NCI-H1930 (cell line): ENCODE measurements around the gene ACE.

Experiments used
- DNase-seq, 2 experiments: peaks; one replicate each; lab custom pipeline; 2025; lab: John Stamatoyannopoulos, UW

Gene ACE

DNA sequence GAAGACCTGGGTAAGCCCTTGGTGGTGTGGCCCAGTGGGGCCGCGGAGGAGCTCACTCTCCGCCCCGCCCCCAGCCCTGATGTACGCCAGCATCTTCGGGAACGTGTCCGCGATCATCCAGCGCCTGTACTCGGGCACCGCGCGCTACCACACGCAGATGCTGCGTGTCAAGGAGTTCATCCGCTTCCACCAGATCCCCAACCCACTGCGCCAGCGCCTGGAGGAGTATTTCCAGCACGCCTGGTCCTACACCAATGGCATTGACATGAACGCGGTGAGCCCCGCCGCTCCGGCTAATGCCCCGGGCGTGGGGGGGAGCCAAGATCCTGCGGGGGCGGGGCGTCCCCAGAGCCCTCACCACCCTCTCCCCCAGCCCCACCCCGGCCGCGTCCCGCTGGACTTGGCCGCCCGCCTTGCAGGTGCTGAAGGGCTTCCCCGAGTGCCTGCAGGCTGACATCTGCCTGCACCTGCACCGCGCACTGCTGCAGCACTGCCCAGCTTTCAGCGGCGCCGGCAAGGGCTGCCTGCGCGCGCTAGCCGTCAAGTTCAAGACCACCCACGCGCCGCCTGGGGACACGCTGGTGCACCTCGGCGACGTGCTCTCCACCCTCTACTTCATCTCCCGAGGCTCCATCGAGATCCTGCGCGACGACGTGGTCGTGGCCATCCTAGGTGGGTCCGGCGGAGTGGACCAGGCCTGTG is 61.3 kb downstream of the ACE start:
- no peak for DNase-seq

DNA sequence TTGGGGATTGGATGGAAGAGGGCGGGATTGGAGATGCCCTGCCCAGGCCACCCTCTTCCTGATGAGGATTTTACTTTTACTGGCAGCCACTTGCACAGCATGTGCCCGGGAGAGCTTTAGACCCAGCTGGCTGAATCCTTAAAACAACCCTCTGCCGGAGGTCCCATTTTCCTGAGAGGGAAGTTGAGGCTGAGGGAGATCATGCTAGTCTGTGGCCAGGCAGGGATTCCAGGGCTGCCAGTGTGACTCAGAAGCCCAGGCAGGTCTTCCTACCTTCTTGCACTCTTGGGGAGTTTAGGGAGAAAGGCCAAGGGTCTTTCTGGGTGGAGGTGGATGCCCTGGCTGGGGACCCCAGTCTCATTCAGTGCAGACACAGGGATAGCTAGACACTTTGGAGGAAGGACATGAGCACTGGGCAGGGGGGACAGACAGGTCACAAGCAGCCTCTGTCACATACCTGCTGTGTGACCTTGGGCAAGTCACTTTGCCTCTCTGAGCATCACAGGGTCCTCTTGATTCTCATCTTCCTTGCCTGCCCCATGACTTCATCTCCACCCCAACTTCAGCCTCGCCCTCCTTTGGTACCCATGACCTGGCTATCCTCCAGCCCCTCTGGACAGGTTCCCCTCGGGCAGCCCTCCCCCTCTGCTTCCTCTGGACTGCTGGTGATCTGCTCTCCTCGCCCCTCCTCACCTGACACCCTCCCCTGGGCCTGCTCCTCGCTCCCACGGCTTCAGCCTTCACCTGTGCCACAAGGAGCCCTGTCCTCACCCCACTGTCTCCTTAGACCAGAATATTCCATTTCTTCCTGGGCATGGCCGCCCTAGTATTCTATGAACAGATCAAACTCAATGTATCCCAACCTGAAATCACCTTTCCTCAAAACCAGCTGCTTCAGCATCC is 62.1 kb downstream of the ACE start:
- no peak for DNase-seq

DNA sequence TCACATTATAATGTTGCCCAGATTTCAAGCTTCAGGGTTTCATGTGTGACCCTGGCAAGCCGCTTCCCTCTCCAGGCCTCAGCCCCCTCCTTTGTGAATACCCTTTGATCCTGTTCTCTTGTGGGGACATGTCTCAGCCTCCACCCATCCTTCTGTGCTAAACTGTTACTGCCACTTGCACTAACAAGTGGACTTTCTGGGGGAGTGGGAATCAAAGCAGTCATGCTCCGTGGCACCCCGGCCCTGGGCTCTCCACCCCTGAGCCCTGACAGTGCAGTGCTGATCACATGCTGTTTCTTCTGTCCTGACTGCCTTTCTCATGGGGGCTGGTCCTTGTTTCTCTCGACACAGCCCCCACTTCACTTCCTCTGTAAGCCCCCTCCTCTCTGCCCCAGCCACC is 63.7 kb downstream of the ACE start:
- DNase-seq, result no peak

DNA sequence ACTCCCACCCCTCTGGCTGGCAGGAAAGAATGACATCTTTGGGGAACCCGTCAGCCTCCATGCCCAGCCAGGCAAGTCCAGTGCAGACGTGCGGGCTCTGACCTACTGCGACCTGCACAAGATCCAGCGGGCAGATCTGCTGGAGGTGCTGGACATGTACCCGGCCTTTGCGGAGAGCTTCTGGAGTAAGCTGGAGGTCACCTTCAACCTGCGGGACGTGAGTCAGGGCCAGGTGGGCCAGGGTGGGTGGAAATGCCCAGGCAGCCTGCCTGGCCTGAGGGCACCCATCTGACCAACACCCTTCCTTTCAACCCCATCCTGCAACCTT is 65.3 kb downstream of the ACE start:
- no peak for DNase-seq

DNA sequence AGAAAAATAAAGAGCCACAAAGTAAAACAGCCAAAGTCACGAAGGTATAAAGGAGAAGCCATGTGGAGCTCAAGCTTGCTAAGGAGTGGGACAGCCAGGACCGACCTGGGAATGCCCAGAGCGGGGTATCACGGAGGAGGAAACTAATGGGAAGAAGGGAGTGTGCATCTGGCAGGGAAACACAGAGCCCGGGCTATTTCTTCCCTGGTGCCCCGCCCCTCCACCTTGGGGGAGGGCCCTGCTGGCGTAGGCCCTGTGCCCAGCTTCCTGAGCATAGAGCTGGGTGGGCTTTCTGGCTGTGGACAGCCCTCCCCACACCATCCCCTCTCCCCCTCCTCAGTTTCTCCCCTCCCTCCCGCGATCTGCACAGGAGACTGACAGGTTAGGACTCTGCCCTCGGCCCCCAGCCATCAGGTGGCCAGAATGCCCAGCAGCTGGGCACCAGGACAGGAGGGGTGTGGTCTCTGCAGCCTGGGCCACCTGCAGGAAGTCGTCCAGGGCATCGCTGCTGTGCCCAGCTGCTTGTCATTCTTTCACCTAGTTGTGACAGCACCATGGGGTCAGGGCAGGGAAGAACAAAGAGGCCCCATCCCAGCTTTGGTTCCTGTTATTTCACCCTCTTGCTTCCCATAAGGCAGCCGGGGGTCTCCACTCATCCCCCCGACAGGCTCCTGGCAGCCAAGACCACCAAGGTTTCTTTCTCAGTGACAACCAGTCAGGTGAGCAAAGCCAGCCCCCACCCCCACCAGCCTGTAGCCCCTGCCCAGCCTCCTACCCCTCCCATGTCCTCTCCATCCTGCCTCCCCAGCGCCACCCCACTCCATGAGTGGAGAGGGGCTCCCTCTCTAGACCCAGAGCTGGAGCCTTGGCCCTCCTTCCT is 66.3 kb downstream of the ACE start:
- no peak for DNase-seq

DNA sequence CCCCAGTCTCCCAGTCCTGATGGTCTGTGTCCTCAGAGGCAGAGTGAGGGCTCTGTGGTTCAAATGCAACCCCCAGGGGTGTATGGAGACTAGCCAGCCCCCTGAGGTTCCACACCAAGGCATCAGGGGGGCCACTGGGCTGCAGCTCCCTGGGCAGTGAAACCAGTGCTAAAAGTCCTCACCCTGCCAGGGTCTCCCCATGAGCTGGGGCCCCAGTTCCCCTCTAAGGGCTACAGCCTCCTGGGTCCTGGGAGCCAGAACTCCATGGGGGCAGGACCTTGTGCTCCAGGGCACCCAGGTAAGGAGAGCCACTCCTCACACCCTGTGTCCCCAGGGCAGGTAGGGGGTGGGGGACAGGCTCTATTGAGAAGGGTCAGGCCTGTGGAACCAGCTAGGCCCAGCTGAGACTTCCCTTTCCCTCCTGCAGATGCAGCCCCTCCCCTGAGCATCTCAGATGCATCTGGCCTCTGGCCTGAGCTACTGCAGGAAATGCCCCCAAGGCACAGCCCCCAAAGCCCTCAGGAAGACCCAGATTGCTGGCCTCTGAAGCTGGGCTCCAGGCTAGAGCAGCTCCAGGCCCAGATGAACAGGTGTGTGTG is 67.1 kb downstream of the ACE start:
- DNase-seq, result no peak

DNA sequence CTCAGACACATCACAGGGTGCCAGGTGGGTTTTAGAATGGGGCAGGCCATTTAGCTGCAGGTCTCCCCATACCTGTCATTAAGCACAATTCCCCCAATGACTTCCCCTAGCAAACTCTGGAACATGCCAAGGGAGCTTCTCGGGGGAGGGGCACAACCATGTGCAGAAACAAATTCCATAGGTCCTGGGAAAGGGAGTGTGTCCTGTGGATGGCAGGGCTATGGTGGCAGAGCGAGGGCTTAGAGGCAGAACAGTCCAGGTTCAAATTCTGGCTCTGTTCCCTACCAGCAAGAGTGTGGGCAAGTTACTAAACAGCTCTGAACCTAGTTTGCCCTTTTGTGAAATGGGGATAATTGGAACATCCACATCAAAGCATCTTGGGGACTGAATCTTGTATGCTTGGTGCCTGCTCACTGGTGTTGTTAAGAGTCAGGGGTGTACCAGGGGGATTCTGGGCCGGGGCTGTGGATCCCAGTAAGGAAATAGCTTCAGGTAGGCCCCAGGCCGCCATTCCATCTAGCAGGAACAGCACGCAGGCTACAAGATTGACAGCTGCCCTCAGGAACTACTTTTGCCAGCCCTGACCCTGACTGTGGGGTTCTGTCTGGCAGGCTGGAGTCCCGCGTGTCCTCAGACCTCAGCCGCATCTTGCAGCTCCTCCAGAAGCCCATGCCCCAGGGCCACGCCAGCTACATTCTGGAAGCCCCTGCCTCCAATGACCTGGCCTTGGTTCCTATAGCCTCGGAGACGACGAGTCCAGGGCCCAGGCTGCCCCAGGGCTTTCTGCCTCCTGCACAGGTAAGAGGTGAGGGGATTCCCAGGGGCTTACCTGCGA is 67.8 kb downstream of the ACE start:
- no peak for DNase-seq

DNA sequence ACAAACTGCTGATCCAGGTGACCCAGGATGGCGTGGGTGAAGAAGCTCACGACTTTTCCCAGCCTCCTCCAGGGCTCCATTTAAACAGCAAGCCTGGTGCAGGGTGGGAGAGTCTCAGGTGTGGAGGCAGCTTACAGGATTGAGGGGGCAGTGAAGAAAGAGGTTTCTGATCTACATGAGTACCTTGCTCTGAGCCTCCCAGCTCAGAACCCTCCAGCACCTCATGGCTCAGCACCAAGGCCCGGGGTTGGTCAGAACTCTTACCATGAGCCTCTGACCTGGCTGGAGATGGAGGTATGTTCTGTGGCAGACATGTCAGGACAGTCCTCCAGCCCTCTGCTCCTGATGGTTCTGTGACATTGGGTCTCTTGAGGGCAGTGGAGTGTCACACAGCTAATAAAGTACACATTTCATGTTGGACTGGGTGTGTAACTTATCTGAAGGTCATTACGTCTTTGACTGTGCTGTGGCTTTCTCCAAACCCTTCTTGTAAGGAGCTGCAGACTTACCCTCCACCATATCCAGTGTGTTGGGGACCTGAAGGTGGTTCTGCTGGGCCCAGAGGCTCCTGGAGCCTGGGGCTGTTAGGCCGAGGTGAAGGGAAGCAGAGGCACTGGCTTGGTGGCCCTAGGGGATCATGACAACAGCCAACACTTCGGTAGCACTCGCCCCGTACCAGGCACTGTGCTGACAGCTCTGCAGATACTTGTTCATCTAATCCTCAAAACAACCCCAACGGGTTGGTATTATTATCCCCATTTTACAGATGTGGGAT is 69.6 kb downstream of the ACE start:
- no peak for DNase-seq

DNA sequence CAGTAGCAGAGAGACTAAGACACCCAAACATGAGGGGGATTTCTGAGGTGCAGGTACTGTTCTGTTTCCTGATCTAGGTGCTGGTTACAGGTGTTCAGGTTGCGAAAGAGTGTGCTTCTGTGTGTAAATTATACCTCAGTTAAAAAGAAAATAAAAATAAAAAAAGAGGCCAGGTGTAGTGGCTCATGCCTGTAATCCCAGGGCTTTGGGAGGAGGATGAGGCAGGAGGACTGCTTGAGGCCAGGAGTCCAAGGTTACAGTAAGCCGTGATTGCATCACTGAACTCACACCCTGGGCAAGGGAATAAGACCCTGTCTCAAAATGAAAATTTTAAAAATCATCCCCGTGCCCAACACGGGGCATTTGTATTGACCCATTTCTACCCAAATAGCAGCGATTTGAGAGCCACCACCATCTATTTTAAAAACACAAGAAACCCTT is 70.2 kb downstream of the ACE start:
- no peak for DNase-seq
